Endodermal cell (in vitro differentiated cells): ENCODE measurements around the gene SPOCK1. TPM values are rescaled to one million over a fixed set of nuclear protein-coding genes. Genes with fewer than 3 reads are reported as not detected.

ENCODE experiments used
- DNase-seq: peaks from one replicate; pipeline ENCODE4 v3.0.0-alpha.2; 2017
- H3K27ac ChIP-seq: 2 replicates; pipeline ENCODE4 v1.5.1; 2013; ENCODE audit warnings: mild to moderate bottlenecking, low read depth, low read length, moderate library complexity
- H3K27me3 ChIP-seq: 2 replicates; pipeline ENCODE4 v1.6.1; 2013; ENCODE audit warnings: mild to moderate bottlenecking, low read length, moderate library complexity; ENCODE audit not compliant: insufficient read depth, control insufficient read depth, poor library complexity, severe bottlenecking
- H3K36me3 ChIP-seq: 2 replicates; pipeline ENCODE4 v1.7.0; 2013; ENCODE audit warnings: mild to moderate bottlenecking, low read length, moderate library complexity; ENCODE audit not compliant: control insufficient read depth, insufficient read depth
- H3K4me1 ChIP-seq: one replicate; pipeline ENCODE4 v1.7.0; 2013; ENCODE audit warnings: low read length; ENCODE audit not compliant: control insufficient read depth, insufficient read depth
- H3K4me3 ChIP-seq: 2 replicates; pipeline ENCODE4 v1.5.1; 2013; ENCODE audit warnings: mild to moderate bottlenecking, low read length, moderate library complexity
- H3K9ac ChIP-seq: 2 replicates; pipeline ENCODE4 v1.6.1; 2013; ENCODE audit warnings: mild to moderate bottlenecking, low read length, moderate library complexity; ENCODE audit not compliant: poor library complexity, severe bottlenecking; ENCODE audit errors: extremely low read depth
- H3K9me3 ChIP-seq: 2 replicates; pipeline ENCODE4 v1.6.1; 2013; ENCODE audit warnings: mild to moderate bottlenecking, low read length, moderate library complexity; ENCODE audit not compliant: control insufficient read depth
- H3K27ac Mint-ChIP-seq: 2 replicates; pipeline ENCODE4 v1.8.0; 2020; ENCODE audit warnings: mixed read lengths
- H3K27me3 Mint-ChIP-seq: 2 replicates; pipeline ENCODE4 v1.8.0; 2021; ENCODE audit warnings: mild to moderate bottlenecking, mixed read lengths; ENCODE audit not compliant: insufficient read depth
- H3K36me3 Mint-ChIP-seq: 2 replicates; pipeline ENCODE4 v1.8.0; 2020; ENCODE audit warnings: low read depth, mixed read lengths
- H3K4me1 Mint-ChIP-seq: 2 replicates; pipeline ENCODE4 v1.8.0; 2020; ENCODE audit warnings: mixed read lengths
- H3K4me3 Mint-ChIP-seq: 2 replicates; pipeline ENCODE4 v1.8.0; 2020; ENCODE audit warnings: mild to moderate bottlenecking, moderate library complexity, mixed read lengths
- H3K9me3 Mint-ChIP-seq: 2 replicates; pipeline ENCODE4 v1.8.0; 2020; ENCODE audit warnings: mild to moderate bottlenecking, mixed read lengths
- CTCF ChIP-seq: fragments of 200-600 bp; sonication (generic); conservative IDR thresholded peaks from 2 replicates; pipeline ENCODE4 v1.5.0; 2021; ENCODE audit warnings: antibody characterized with exemption, mild to moderate bottlenecking
- WGBS, 2 experiments: methylation state at CpG; one replicate each; pipeline versions ENCODE4 v1.1.5 to v1.1.7; 2013; ENCODE audit warnings: missing lambda C conversion rate in 2 of 2, mixed read lengths in 1 of 2; ENCODE audit not compliant: insufficient coverage in 1 of 2, insufficient read length in 1 of 2; 5-methylcytosine and 5-hydroxymethylcytosine counted together
- total RNA-seq, 2 donors: library from RNA; stranded (reverse); fragmentation: NEBNext Ultra II Directional in 1 of 2; extraction: Animal tissue kit (Norgen Biotek cat#: 25700) in 1 of 2; gene quantifications; 2 replicates in 1 of 2; 3 replicates in 1 of 2; pipeline ENCODE4 v1.2.1, GENCODE V29; 2021

The SPOCK1 gene
- total RNA-seq, 2 donors from 2014 or later: 25.8 to 39.8 TPM

GRCh38 chr5:137312011-137312410 lies 187.1 kb downstream of the SPOCK1 start:
- 67 to 89% methylated on average over 1 to 2 of the region's 2 CpGs for WGBS, 2 experiments
- Mint-ChIP-seq H3K4me1 (peaks cover 21% of the 10 kb centered on the region), H3K36me3 (no peaks in the 10 kb centered on the region), H3K27me3 (peaks cover 16% of the 10 kb centered on the region), H3K27ac (no peak overlapping the region), H3K9me3 (no peaks in the 10 kb centered on the region), H3K4me3 (no peak overlapping the region)
- Histone ChIP-seq H3K9ac (no peak overlapping the region), H3K27me3 (no peaks in the 10 kb centered on the region), H3K27ac (no peak overlapping the region), H3K4me3 (no peak overlapping the region), H3K9me3 (no peaks in the 10 kb centered on the region), H3K36me3 (no peaks in the 10 kb centered on the region), H3K4me1 (peaks cover 13% of the 10 kb centered on the region)
- DNase-seq: peak; percentile 73
- no peak for TF ChIP-seq CTCF

- no peak overlapping the region for H3K27ac ChIP-seq
- Mint-ChIP-seq H3K9me3 (no peaks in the 10 kb centered on the region), H3K4me3 (no peak overlapping the region), H3K27ac (no peak overlapping the region), H3K36me3 (no peaks in the 10 kb centered on the region), H3K4me1 (peaks cover 13% of the 10 kb centered on the region), H3K27me3 (peaks cover 8% of the 10 kb centered on the region)
- peaks cover 9% of the 10 kb centered on the region for H3K4me1 ChIP-seq
- H3K9me3 ChIP-seq: no peaks in the 10 kb centered on the region
- no peak overlapping the region for H3K4me3 ChIP-seq
- H3K27me3 ChIP-seq: no peaks in the 10 kb centered on the region
- no peak for TF ChIP-seq CTCF
- 50 to 72% methylated on average over 2 to 5 of the region's 5 CpGs for WGBS, 2 experiments
- H3K36me3 ChIP-seq: no peaks in the 10 kb centered on the region
- DNase-seq: no peak
- no peak overlapping the region for H3K9ac ChIP-seq
Observed at GRCh38 chr5:137310051-137310730, 188.9 kb downstream of the SPOCK1 start.

- peaks cover 14% of the 10 kb centered on the region for H3K4me1 Mint-ChIP-seq
Observed at GRCh38 chr5:137309290-137309689, 189.8 kb downstream of the SPOCK1 start.

More at GRCh38 chr5:137309290-137309689, 189.8 kb downstream of the SPOCK1 start:
- Histone ChIP-seq H3K9ac (no peak overlapping the region), H3K4me1 (peaks cover 12% of the 10 kb centered on the region), H3K27me3 (no peaks in the 10 kb centered on the region), H3K27ac (no peak overlapping the region), H3K9me3 (no peaks in the 10 kb centered on the region), H3K4me3 (no peak overlapping the region), H3K36me3 (no peaks in the 10 kb centered on the region)
- H3K36me3 Mint-ChIP-seq: no peaks in the 10 kb centered on the region
- H3K9me3 Mint-ChIP-seq: no peaks in the 10 kb centered on the region
- no peak for DNase-seq
- H3K4me3 Mint-ChIP-seq: no peak overlapping the region
- H3K27me3 Mint-ChIP-seq: peaks cover 4% of the 10 kb centered on the region
- no peak for TF ChIP-seq CTCF
- 86 to 92% methylated on average over 1 to 2 of the region's 2 CpGs for whole genome bisulfite sequencing, 2 experiments
- H3K27ac Mint-ChIP-seq: no peak overlapping the region
